Measurements from ENCODE around the gene MFAP4.
A peak's percentile ranks its signal among the peaks of the same experiment; 100 is the strongest.

The MFAP4 gene

GRCh38 chr17:19410091-19410490, 23.1 kb upstream of the MFAP4 start:
- TF ChIP-seq, protein P1, sequence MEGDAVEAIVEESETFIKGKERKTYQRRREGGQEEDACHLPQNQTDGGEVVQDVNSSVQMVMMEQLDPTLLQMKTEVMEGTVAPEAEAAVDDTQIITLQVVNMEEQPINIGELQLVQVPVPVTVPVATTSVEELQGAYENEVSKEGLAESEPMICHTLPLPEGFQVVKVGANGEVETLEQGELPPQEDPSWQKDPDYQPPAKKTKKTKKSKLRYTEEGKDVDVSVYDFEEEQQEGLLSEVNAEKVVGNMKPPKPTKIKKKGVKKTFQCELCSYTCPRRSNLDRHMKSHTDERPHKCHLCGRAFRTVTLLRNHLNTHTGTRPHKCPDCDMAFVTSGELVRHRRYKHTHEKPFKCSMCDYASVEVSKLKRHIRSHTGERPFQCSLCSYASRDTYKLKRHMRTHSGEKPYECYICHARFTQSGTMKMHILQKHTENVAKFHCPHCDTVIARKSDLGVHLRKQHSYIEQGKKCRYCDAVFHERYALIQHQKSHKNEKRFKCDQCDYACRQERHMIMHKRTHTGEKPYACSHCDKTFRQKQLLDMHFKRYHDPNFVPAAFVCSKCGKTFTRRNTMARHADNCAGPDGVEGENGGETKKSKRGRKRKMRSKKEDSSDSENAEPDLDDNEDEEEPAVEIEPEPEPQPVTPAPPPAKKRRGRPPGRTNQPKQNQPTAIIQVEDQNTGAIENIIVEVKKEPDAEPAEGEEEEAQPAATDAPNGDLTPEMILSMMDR (IDR thresholded peaks at IDR 0.05; ENCODE audit: low read depth, low read length): no peak
- no peak for DNase-seq (ENCODE audit: low read depth in 2 of 2)
- H3K4me3 ChIP-seq (replicated peaks in 1 of 2; ENCODE audit: low read depth in 2 of 2, low read length in 2 of 2): no peak overlapping the region

GRCh38 chr17:19409509-19409908, 22.5 kb upstream of the MFAP4 start:
- TF ChIP-seq, protein P1 (IDR thresholded peaks at IDR 0.05; ENCODE audit: low read depth, low read length): no peak
- H3K4me3 ChIP-seq (replicated peaks in 1 of 2; ENCODE audit: low read depth in 2 of 2, low read length in 2 of 2): no peak overlapping the region
- peak; percentile 44 to 61 for DNase-seq (ENCODE audit: low read depth in 2 of 2)

- H3K4me3 ChIP-seq (replicated peaks in 1 of 2; ENCODE audit: low read depth in 2 of 2, low read length in 2 of 2): no peak overlapping the region
- TF ChIP-seq, protein P1 (IDR thresholded peaks at IDR 0.05; ENCODE audit: low read depth, low read length): no peak
- no peak for DNase-seq (ENCODE audit: low read depth in 2 of 2)
Observed at GRCh38 chr17:19409066-19409465, 22.1 kb upstream of the MFAP4 start.

- no peak overlapping the region for H3K4me3 ChIP-seq (replicated peaks in 1 of 2; ENCODE audit: low read depth in 2 of 2, low read length in 2 of 2)
- DNase-seq (ENCODE audit: low read depth in 2 of 2): no peak
- TF ChIP-seq, protein P1 (IDR thresholded peaks at IDR 0.05; ENCODE audit: low read depth, low read length): no peak
Observed at GRCh38 chr17:19408346-19408710, 21.3 kb upstream of the MFAP4 start.

- TF ChIP-seq, protein P1 (IDR thresholded peaks at IDR 0.05; ENCODE audit: low read depth, low read length): no peak
- no peak for DNase-seq (ENCODE audit: low read depth in 2 of 2)
Observed at GRCh38 chr17:19407601-19408345, 20.8 kb upstream of the MFAP4 start.

GRCh38 chr17:19405114-19405513, 18.1 kb upstream of the MFAP4 start:
- no peak overlapping the region for H3K4me3 ChIP-seq (replicated peaks in 1 of 2; ENCODE audit: low read depth in 2 of 2, low read length in 2 of 2)
- no peak for DNase-seq (ENCODE audit: low read depth in 2 of 2)
- TF ChIP-seq, protein P1 (IDR thresholded peaks at IDR 0.05; ENCODE audit: low read depth, low read length): no peak

More at GRCh38 chr17:19407601-19408345, 20.8 kb upstream of the MFAP4 start:
- H3K4me3 ChIP-seq (replicated peaks in 1 of 2; ENCODE audit: low read depth in 2 of 2, low read length in 2 of 2): no peak overlapping the region

DNA sequence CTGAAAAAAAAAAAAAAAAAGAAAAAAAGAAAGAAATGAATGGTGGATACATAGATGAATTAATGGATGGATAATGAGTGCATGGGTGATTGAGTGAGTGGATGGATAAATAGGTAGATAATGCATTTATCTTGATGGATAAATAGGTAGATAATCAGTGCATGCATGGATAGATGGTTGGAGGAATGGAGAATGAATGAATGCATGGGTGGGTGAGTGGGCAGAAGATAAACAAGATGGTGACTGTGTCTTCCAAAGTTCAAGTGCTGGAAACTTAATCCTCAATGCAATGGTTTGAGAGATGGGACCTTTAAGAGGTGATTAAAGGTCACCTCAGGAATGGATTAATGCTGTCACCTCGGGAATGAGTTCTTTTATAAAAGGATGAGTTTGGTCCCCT, 17.3 kb upstream of the MFAP4 start:
- DNase-seq (ENCODE audit: low read depth in 2 of 2): no peak
- TF ChIP-seq, protein P1 (IDR thresholded peaks at IDR 0.05; ENCODE audit: low read depth, low read length): no peak
- H3K4me3 ChIP-seq (replicated peaks in 1 of 2; ENCODE audit: low read depth in 2 of 2, low read length in 2 of 2): no peak overlapping the region

Measured in cardiac fibroblast (primary cell).